H9 (cell line): ENCODE results near the gene CAMK2G. TPM values are rescaled to one million over a fixed set of nuclear protein-coding genes. Genes with fewer than 3 reads are reported as not detected.

ENCODE experiments used
- DNase-seq: peaks from one replicate; pipeline ENCODE4 v3.0.0-alpha.2; 2017
- H2AFZ ChIP-seq: one replicate; pipeline ENCODE4 v1.6.1; 2013; ENCODE audit warnings: mild to moderate bottlenecking, low read length, control low read depth, moderate library complexity
- H2AK5ac ChIP-seq: 2 replicates; pipeline ENCODE4 v1.6.1; 2013; ENCODE audit warnings: low read length, control low read depth, mixed read lengths; ENCODE audit not compliant: insufficient read length
- H2BK120ac ChIP-seq: one replicate; pipeline ENCODE4 v1.6.1; 2013; ENCODE audit warnings: low read depth, mild to moderate bottlenecking, low read length, control low read depth, inconsistent platforms; ENCODE audit not compliant: poor library complexity, severe bottlenecking
- H2BK12ac ChIP-seq: 2 replicates; pipeline ENCODE4 v1.6.1; 2013; ENCODE audit warnings: low read length, control low read depth, mixed read lengths, low read depth; ENCODE audit not compliant: insufficient read length
- H2BK15ac ChIP-seq: 2 replicates; pipeline ENCODE4 v1.6.1; 2013; ENCODE audit warnings: low read depth, low read length, control low read depth
- H2BK20ac ChIP-seq: one replicate; pipeline ENCODE4 v1.6.1; 2013; ENCODE audit warnings: low read depth, mild to moderate bottlenecking, low read length, control low read depth, inconsistent platforms; ENCODE audit not compliant: poor library complexity, severe bottlenecking
- H2BK5ac ChIP-seq: 2 replicates; pipeline ENCODE4 v1.6.1; 2013; ENCODE audit warnings: low read length, control low read depth, mixed read lengths; ENCODE audit not compliant: insufficient read length
- H3K14ac ChIP-seq: 2 replicates; pipeline ENCODE4 v1.6.1; 2013; ENCODE audit warnings: low read length, control low read depth; ENCODE audit not compliant: insufficient read depth
- H3K18ac ChIP-seq: 2 replicates; pipeline ENCODE4 v1.6.1; 2013; ENCODE audit warnings: low read depth, mild to moderate bottlenecking, mixed read lengths, low read length, control low read depth; ENCODE audit not compliant: insufficient read length
- H3K23ac ChIP-seq: 2 replicates; pipeline ENCODE4 v1.6.1; 2013; ENCODE audit warnings: low read length, control low read depth, mixed read lengths, low read depth; ENCODE audit not compliant: insufficient read length
- H3K23me2 ChIP-seq: 2 replicates; pipeline ENCODE4 v1.6.1; 2013; ENCODE audit warnings: low read depth, mild to moderate bottlenecking, mixed read lengths, low read length, control low read depth; ENCODE audit not compliant: insufficient read length, poor library complexity, severe bottlenecking
- H3K27ac ChIP-seq: 2 replicates; pipeline ENCODE4 v1.5.1; 2013; ENCODE audit warnings: low read length, control low read depth, mixed read lengths, low read depth; ENCODE audit not compliant: insufficient read length
- H3K27me3 ChIP-seq: 2 replicates; pipeline ENCODE4 v1.6.1; 2013; ENCODE audit warnings: low read length, control low read depth, inconsistent platforms; ENCODE audit not compliant: insufficient read depth
- H3K4ac ChIP-seq: 2 replicates; pipeline ENCODE4 v1.6.1; 2013; ENCODE audit warnings: low read depth, mild to moderate bottlenecking, control low read depth, inconsistent platforms, low read length, moderate library complexity
- H3K4me1 ChIP-seq: 2 replicates; pipeline ENCODE4 v1.6.1; 2013; ENCODE audit warnings: low read length, control low read depth, inconsistent platforms; ENCODE audit not compliant: insufficient read depth
- H3K4me2 ChIP-seq: 2 replicates; pipeline ENCODE4 v1.6.1; 2013; ENCODE audit warnings: low read length, control low read depth, mixed read lengths; ENCODE audit not compliant: insufficient read length, insufficient read depth
- H3K56ac ChIP-seq: 2 replicates; pipeline ENCODE4 v1.6.1; 2013; ENCODE audit warnings: low read depth, mild to moderate bottlenecking, mixed read lengths, low read length, control low read depth; ENCODE audit not compliant: insufficient read length
- H3K79me1 ChIP-seq: 2 replicates; pipeline ENCODE4 v1.6.1; 2013; ENCODE audit warnings: low read depth, mild to moderate bottlenecking, moderate library complexity, low read length, control low read depth, inconsistent platforms; ENCODE audit not compliant: insufficient read depth, poor library complexity, severe bottlenecking
- H3K79me2 ChIP-seq: 2 replicates; pipeline ENCODE4 v1.6.1; 2013; ENCODE audit warnings: low read length, control low read depth, inconsistent platforms; ENCODE audit not compliant: insufficient read depth
- H3K9ac ChIP-seq: 2 replicates; pipeline ENCODE4 v1.6.1; 2013; ENCODE audit warnings: low read length, control low read depth, mixed read lengths; ENCODE audit not compliant: insufficient read length; ENCODE audit errors: extremely low read depth
- H3K9me3 ChIP-seq: one replicate; pipeline ENCODE4 v1.6.1; 2013; ENCODE audit warnings: low read depth, low read length, inconsistent platforms; ENCODE audit not compliant: control insufficient read depth
- H3T11ph ChIP-seq: one replicate; pipeline ENCODE4 v1.6.1; 2013; ENCODE audit warnings: mild to moderate bottlenecking, low read length, control low read depth, inconsistent platforms
- H4K20me1 ChIP-seq: one replicate; pipeline ENCODE4 v1.6.1; 2013; ENCODE audit not compliant: control insufficient read depth, insufficient read length, insufficient read depth
- H4K5ac ChIP-seq: 2 replicates; pipeline ENCODE4 v1.6.1; 2013; ENCODE audit warnings: low read depth, mild to moderate bottlenecking, mixed read lengths, low read length, control low read depth; ENCODE audit not compliant: insufficient read length
- H4K8ac ChIP-seq: replicated peaks from 2 replicates; pipeline ENCODE4 v1.6.1; 2013; ENCODE audit warnings: low read length, control low read depth, mixed read lengths, low read depth; ENCODE audit not compliant: insufficient read length
- H4K91ac ChIP-seq: 2 replicates; pipeline ENCODE4 v1.6.1; 2013; ENCODE audit warnings: low read depth, mild to moderate bottlenecking, moderate library complexity, mixed read lengths, low read length, control low read depth; ENCODE audit not compliant: insufficient read length
- H3K27ac Mint-ChIP-seq, 3 experiments: 2 replicates in 2 of 3; 3 replicates in 1 of 3; pipeline ENCODE4 v1.8.0; 2020 to 2021; ENCODE audit warnings: mixed read lengths in 3 of 3, mild to moderate bottlenecking in 1 of 3, moderate library complexity in 1 of 3
- H3K27me3 Mint-ChIP-seq: 2 replicates; pipeline ENCODE4 v1.8.0; 2021; ENCODE audit warnings: low read depth, mild to moderate bottlenecking, moderate library complexity, mixed read lengths
- H3K36me3 Mint-ChIP-seq, 3 experiments: 2 replicates in 2 of 3; 3 replicates in 1 of 3; pipeline ENCODE4 v1.8.0; 2020 to 2021; ENCODE audit warnings: low read depth in 3 of 3, mixed read lengths in 3 of 3; ENCODE audit not compliant: insufficient read depth in 1 of 3
- H3K4me1 Mint-ChIP-seq, 2 experiments: 2 replicates each; pipeline ENCODE4 v1.8.0; 2020; ENCODE audit warnings: mixed read lengths in 2 of 2
- H3K4me3 Mint-ChIP-seq, 2 experiments: 2 replicates in 1 of 2; 3 replicates in 1 of 2; pipeline ENCODE4 v1.8.0; 2020 to 2021; ENCODE audit warnings: mild to moderate bottlenecking in 2 of 2, mixed read lengths in 2 of 2, moderate library complexity in 1 of 2
- H3K9me3 Mint-ChIP-seq, 2 experiments: 2 replicates in 1 of 2; 3 replicates in 1 of 2; pipeline ENCODE4 v1.8.0; 2020; ENCODE audit warnings: mild to moderate bottlenecking in 2 of 2, mixed read lengths in 2 of 2, moderate library complexity in 1 of 2
- CTCF ChIP-seq: fragments of 200-600 bp; sonication (generic); conservative IDR thresholded peaks from 3 replicates; pipeline ENCODE4 v1.8.0; 2021; ENCODE audit warnings: antibody characterized with exemption, mild to moderate bottlenecking
- WGBS: extraction: QIAGEN DNeasy Blood & Tissue Kit; methylation state at CpG from one replicate; pipeline ENCODE4 v1.1.7; 2013; ENCODE audit warnings: missing lambda C conversion rate, low lambda C conversion rate, mixed read lengths; ENCODE audit not compliant: insufficient read length; ENCODE audit errors: extremely low coverage; 5-methylcytosine and 5-hydroxymethylcytosine counted together
- total RNA-seq: library from RNA; stranded (reverse); gene quantifications from 2 replicates; pipeline ENCODE4 v1.2.1, GENCODE V29; 2021

Gene CAMK2G
- total RNA-seq, 1 experiment from 2014 or later: 31.8 TPM

DNA sequence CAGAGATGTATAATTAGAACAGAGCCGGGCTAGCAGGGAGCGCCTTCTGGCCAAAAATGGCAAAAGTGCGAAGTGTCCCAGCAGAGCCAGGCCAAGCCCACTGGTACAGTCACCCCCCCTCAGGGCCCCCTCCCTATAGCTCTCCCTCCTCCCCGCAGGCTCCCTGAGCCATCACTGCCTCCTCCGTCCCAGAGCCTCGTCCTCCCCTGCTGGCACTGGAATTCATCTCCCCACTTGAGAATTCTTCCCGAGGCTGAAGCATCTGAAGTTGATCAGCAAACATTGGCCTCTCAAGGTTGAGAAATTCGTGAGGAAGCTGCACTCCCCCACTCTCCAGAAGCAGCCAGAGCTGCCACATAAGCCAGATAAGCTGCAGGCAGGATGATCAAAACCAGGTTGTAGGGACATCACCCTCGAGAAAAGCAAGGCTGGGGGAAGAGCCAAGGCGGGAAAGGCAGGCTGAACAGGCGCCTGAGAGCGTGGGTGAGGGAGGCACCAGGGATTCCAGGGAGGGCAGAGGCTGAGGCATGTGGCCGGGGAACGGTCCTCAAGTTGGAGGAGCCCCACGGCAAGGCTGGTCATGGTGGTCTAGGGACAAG lies 23.4 kb downstream of the CAMK2G start:
- no peaks in the 10 kb centered on the region for H3K23me2 ChIP-seq
- no peak overlapping the region for H2AK5ac ChIP-seq
- no peak overlapping the region for H3K18ac ChIP-seq
- peak overlapping the region; percentile 67; the same call in 1 of the 2 replicates for H3K14ac ChIP-seq
- peak overlapping the region; percentile 27 to 94 (median 89); a peak in 5 of 7 replicates for H3K27ac Mint-ChIP-seq
- H2BK12ac ChIP-seq: no peak overlapping the region
- peaks cover 25 to 61% (median 54%) of the 10 kb centered on the region in 3 experiments; a peak in 6 of 7 replicates for H3K36me3 Mint-ChIP-seq
- no peak overlapping the region for H3K4ac ChIP-seq
- DNase-seq: no peak
- no peak overlapping the region for H3K56ac ChIP-seq
- no peaks in the 10 kb centered on the region for H3K79me2 ChIP-seq
- no peaks in the 10 kb centered on the region for H3K9me3 ChIP-seq
- H3K27ac ChIP-seq: no peak overlapping the region
- H2BK120ac ChIP-seq: no peak overlapping the region
- peaks cover 26 to 37% of the 10 kb centered on the region in 2 experiments for H3K4me1 Mint-ChIP-seq
- H4K91ac ChIP-seq: no peak overlapping the region
- H4K8ac ChIP-seq: no peak overlapping the region
- H3K4me1 ChIP-seq: no peaks in the 10 kb centered on the region
- H2BK20ac ChIP-seq: no peak overlapping the region
- no CpG with 5 or more reads among the region's 15 CpGs for WGBS
- H3K4me2 ChIP-seq: no peak overlapping the region
- H3T11ph ChIP-seq: no peak overlapping the region
- H3K4me3 Mint-ChIP-seq: no peak overlapping the region
- H3K23ac ChIP-seq: no peak overlapping the region
- H2BK15ac ChIP-seq: no peak overlapping the region
- TF ChIP-seq CTCF: no peak
- H4K5ac ChIP-seq: no peak overlapping the region
- no peak overlapping the region for H3K9ac ChIP-seq
- H4K20me1 ChIP-seq: no peaks in the 10 kb centered on the region
- no peak overlapping the region for H2BK5ac ChIP-seq
- no peaks in the 10 kb centered on the region for H3K9me3 Mint-ChIP-seq
- no peak overlapping the region for H2AFZ ChIP-seq
- H3K79me1 ChIP-seq: no peaks in the 10 kb centered on the region
- H3K27me3 ChIP-seq: no peaks in the 10 kb centered on the region
- no peaks in the 10 kb centered on the region for H3K27me3 Mint-ChIP-seq
